ENCODE results near the gene SEPTIN5.

SEPTIN5 gene

GRCh38 chr22:19706661-19707151 is 7.6 kb upstream of the SEPTIN5 start:
- DNase-seq: no peak

- no peak for DNase-seq
These were observed 6.7 kb upstream of the SEPTIN5 start for GRCh38 chr22:19707347-19708290.

GRCh38 chr22:19708321-19709011 is 5.8 kb upstream of the SEPTIN5 start:
- no peak for DNase-seq

DNA sequence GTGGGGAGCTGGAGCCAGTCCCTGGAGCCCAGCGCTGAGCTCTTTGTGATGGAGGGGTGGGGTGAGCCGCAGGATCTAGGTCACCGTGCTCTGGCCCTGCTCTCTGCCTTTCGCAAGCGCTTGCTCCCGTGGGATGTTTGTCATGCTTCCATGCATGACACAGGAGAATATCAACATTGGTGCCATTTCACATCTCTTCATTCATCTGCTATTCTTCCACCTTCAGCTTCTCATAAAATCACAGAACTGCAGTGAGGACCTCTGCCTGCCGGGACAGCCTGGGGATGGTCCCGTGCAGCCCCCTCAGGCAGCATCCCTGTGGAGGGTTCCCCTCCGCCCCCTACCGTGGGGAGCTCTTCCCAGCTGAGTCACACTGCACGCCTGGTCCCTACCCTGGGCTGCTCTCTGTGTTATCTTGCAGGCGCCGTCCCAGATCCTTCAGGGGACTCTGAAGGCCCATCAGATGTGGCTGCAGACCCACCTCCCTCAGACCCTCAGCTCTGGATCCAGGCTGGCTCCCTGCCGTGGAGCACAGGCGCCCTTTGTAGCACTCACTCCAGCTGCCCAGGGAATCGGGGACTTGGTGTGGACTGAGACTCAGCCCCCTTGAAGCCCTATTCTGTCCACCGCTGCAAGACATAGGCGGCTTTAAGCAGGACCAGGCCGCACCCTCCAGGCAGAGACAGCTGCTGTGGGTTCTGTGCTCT is 5.1 kb upstream of the SEPTIN5 start:
- no peak for DNase-seq

- no peak for DNase-seq
These were observed 4.1 kb upstream of the SEPTIN5 start for GRCh38 chr22:19710020-19710768.

DNA sequence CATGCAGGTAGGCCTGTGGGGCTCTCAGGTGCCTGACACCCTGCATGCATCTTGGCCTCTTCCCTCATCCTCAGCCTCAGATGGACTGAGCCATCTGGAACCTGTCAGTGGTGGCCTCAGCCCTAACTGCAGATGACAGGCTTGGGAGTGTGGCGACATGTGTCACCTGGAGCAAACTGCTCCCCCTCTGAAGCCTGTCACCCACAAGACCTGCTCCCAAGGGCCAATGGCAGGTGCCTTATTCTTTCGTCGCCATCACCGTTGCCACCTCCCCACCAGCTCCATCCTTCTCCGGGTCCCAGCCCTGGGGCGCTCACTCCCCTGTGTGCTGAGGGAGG is 3.6 kb upstream of the SEPTIN5 start:
- DNase-seq: no peak

DNA sequence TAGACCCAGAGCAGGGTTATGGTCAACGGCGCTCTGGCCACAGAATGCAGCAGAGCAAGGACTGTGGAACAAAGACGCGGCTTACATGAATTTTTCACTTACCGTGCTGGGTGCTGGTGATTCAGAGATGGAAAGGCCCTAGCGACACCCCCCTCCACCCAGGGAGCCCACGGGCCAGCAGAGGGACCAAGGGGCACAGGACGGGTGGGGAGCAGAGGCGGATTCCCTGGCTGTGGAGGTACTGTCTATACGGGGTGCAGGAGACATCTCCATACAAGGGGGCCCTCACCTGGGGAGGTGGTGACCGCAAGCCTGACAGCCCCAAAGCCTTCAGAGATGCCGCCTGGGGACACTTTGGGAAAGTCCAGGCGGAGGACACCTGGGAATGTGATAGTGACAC is 1.1 kb upstream of the SEPTIN5 start:
- no peak for DNase-seq

DNA sequence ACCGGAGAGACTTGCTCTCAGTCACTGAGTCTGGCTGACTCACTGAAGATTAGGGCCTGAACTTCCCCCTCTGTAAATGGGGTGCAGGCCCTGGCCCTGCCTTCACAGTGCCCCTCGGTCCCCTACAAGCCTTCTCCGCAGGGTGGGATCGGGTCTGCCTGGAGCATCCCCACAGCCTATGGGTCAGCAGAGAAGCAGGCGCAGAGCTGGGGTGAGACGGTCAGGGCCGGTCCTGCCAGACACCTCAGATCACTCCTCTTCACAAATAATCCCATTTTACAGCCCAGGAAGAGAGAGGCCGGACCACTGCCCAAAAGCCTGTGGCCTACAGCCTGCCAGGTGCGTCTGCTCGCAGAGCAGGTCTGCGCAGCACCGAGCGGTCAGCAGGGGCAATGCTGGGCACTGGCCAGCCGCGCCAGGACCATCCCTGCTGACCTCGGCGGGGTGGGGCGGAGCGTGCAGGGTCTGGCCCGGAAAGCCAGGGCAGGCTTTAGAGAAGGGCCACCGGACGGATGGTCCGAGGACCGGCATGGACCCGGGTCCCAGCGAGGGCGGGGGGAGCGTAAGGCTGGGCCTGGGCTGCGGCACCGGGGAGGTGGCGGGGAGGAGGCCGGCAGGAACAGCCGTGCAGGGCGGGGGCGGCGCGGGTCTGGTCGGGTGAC is 522 bp upstream of the SEPTIN5 start:
- DNase-seq: no peak

DNA sequence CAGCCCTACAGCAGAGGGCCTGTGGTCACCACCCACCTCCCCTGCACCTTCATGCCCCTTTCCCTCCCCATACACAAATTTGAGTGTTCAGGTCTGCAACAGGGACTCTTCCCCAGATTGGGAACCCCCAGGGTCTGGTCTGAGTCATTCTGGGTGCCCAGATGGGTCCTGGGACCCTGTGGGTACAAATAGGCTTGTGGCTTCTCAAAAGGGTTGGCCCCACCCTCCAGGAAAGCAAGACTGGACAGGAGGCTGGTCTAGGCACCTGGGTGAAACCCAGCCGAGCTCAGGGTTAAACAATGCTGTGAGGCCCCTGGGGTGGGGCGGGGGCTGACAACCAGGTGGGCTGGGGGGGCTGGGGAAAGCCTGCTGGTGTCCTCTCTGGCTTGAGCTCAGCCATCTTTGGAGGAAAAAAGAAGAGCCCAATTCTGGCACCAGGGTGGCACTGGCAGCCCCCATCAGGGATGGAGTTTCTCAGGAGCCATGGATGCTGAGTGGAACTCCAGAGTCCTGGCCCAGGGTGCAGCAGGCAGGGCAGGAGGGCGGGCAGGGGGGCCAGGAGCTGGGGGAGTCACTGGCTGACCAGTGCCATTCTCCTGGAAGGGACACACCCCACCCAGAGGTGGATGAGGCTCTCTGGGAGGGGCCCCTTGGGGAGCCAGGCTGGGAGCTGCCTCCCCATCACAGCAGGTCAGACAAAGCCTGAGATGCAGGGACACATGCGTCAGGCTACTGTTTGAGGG is 1.1 kb downstream of the SEPTIN5 start:
- no peak for DNase-seq

DNA sequence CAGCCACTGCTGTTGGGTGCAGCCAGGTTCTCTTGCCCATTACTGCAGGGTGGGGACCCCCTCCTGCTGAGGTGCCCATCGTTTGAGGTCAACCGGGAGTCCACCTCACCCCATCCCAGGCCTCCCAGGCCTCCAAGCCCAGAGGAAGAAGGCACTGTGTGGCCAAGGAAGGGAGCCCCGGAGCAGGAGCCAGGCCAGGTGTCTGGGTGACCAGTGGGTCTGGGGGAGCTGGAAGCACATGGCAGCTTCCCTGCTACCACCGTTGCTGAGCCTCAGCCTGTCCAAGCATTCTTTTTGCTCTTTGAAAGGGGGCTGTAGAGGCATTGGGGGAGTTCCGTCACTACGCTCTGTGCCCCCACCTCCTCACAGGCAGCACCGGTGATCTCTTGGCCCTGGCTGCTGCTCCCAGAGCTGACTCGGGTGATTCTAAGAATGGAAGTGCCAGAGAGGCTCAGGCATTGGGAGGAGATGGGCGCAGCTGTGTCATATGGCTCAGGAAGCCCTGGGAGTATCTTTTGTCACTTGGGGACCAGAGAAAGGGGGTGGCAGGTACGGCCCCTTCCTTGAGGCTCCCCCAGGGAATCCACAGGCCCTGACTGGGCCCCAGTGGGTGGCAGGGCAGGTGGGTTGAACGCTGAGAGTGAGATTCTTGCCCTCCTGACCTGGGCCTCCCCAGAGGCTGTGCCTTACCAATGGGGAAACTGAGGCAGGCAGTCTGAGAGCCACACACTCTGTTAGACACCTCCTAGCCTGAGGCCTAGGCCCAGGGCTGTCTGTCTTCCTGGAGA is 1.9 kb downstream of the SEPTIN5 start:
- no peak for DNase-seq

DNA sequence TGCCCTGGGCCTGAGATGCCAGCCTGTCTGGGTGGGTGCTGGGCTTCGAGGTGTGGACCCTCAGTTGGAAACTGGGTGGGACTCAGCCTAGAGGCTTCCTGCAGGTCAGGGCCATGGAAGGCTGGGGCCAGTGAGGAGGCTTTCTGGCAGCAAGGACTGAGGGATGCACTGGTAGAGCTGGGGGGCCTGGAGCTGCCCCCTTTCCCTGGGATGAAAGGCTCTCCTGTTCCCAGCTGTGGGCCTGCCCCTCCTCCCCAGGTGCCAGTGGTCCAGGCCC is 2.5 kb downstream of the SEPTIN5 start:
- DNase-seq: no peak

DNA sequence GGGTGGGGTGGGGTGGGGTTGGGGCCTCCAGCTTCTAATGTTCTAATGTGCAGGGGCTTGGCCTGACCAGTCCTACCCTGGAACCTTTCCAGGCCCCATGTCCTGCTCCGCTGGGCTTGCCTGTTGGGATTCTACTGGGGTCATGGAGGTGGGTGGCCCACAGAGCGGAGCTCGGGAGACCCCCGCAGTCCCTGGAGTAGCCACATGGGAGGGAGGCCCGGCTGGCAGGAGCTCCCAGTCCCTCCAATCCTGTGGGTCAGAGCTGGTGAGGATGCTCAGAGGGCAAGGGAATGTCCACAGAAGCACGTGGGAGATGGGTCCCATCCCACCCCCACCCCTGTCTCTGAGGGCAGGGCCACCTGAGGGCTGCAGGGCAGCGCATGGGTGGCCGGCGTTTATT is 2.9 kb downstream of the SEPTIN5 start:
- no peak for DNase-seq

DNA sequence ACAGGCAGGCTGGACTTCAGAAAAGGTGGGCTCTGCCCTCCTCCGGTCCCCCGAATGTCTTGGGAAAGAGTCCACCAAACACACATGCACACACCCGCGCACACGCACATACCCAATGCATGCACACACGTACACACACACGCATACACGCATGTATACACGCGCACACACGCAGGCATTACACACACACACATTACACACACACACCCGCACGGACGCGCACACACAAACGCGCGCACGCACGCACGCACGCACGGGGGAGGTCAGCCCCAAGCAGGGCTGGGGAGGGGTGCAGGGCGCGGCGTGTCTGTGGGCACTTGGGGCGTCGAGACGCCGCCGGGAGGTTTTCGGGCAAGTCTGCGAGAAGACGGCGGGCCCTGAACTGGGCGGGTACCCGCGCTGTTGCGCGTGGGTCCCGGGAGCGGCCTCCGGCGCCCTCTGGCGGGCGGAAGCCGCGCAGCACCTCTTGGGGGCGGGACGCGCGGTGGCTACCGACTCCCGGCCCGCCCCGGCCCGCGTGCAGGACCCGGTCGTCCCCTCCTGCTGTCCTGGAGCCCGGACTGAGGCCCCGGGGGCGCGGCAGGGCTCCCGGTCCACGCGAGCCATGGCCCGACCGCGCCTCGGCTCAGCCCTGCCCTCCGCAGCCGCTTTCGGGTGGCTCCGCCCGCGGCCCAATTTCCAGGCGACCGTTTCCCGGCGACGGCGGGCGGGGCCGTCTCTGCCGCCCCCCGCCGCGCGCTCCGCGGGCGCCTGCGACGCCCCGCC is 3.6 kb downstream of the SEPTIN5 start:
- peak; percentile 28 for DNase-seq

DNA sequence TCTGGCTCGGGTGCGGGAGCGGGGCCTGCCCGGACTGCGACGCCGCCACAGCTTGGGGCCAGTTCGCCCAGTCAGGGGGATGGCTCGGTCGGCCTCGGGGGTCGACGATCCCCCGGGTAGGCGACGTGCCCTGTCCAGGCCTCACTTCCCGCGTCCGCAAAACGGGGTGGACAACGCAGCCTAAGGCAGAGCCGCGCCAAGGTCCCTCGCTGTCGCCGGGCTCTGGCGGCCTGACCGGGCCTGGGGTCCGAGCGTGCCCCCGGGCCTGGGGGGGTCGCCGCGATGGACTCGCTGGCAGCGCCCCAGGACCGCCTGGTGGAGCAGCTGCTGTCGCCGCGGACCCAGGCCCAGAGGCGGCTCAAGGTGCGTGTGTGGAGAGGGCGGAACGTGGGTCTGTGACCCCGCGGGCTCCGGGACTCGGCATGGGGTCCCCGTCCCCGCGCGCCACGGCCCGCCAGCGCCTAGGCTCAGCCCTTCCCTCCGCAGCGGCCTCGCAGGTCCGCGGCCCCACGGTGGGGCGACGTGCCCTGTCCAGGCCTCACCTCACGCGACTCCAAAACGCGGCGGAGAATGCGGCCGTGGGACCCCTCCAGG is 4.2 kb downstream of the SEPTIN5 start:
- no peak for DNase-seq

GRCh38 chr22:19719050-19719482 is 4.8 kb downstream of the SEPTIN5 start:
- DNase-seq: no peak

DNA sequence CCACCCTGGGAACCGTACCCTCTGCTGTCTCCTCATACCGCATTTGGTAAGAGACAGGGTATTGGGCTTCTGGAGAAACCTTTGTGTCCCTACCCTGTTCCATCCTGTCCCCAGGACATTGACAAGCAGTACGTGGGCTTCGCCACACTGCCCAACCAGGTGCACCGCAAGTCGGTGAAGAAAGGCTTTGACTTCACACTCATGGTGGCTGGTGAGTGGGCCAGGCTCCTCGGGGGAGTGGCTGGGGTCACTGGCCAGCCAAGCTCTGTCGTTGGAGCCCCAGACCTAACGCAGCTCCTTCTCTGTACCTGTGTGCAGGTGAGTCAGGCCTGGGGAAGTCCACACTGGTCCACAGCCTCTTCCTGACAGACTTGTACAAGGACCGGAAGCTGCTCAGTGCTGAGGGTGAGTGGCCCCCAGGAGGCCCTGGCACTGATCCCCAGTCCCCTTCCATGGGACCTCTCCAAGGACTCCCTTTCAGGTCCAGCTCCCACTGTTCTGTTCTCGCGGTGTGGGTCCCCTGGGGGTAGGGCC is 5.3 kb downstream of the SEPTIN5 start:
- DNase-seq: no peak

DNA sequence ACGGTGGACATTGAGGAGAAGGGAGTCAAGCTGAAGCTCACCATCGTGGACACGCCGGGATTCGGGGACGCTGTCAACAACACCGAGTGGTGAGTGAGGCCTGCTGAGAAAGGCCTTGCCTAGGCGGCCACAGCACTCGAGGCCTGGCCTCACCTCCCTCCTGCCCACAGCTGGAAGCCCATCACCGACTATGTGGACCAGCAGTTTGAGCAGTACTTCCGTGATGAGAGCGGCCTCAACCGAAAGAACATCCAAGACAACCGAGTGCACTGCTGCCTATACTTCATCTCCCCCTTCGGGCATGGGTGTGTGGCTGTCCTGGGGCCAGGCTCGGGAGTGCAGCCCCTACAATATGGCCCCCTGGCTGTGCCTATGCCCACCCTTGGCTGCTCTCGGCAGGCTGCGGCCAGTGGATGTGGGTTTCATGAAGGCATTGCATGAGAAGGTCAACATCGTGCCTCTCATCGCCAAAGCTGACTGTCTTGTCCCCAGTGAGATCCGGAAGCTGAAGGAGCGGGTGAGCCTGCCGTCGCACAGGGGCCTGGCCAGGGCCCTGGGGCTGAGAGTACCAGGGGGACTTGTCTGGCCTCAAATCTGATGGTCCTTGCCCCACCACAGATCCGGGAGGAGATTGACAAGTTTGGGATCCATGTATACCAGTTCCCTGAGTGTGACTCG is 6.0 kb downstream of the SEPTIN5 start:
- no peak for DNase-seq

GRCh38 chr22:19720999-19721329 is 6.7 kb downstream of the SEPTIN5 start:
- DNase-seq: no peak
